ENCODE measurements around the gene CLCN2. TPM values are rescaled to one million over a fixed set of nuclear protein-coding genes. Genes with fewer than 3 reads are reported as not detected.

Gene CLCN2
- total RNA-seq, 1 donor from 2014 or later, result 1.9 TPM

DNA sequence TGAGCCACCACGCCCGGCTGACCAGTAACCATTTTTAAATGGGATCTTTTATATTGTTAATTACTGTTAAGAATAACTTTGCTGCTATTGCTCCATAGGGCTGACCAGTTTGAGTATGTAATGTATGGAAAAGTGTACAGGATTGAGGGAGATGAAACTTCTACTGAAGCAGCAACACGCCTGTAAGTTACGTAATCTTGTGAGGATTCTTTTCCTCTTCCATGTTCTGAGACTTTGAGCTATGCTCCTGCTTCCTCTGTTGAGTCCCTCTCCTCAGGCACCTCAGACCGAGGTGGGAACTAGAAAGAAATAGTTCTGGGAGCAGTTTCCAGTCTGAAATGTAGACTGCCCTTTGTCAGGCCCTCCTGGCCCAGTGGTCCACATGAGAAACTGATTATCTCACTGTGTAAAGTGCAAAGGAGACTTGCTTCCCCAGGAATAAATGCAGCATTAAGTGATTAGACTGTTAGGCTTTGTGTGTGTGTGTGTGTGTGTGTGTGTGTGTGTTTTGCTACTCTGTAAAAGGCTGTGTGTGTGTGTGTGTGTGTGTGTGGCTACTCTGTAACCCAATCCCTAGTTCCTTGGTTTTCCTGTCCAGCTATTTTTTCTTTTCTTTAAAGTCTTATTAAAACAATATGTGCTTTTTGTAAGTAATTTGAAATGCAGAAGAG is 5.3 kb upstream of the CLCN2 start:
- ATAC-seq (ENCODE audit: poor library complexity) (no peak), DNase-seq (no peak)
- intact Hi-C loops (cut with DNase I), result no loop called here

DNA sequence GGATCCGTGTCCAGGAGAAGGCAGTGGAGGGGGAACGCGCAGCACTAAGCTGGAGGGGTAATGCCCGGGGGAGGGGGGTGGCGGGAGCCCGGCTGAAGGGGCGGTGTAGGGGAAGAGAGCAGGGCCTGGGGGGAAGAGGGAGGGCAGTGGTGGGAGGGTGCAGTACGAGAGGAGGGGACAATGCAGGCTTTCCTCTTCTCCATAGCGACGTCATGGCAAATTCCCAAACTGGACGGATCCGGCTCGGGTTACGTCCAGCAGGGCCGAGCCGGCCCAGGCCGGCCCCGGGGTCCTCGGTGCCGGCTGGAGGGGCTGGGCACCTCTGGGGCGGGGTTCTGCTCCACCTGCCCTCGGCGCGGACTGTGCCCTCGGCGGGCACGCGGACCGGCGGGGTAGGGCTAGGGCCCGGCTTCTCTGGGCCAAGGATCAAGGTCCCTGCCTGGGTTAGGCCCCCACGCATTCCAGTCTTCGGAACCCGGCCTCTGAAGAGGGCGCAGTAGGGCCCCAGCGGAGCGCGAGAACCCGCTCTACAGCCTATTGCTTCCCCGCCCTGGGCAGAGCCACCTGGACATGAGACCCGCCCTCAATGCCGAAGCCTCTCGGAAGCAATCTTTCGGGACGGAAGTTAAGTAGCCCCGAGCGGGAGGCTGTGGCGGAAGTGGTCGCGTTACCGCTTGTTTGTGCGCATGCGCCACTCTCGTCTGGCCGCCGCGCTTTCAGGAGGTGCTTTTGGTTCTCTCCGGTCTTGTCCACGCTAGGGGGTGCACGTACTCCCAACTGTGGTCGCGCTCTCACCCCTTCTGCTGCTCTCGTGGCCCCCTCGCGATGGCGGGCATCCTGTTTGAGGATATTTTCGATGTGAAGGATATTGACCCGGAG is 1.5 kb upstream of the CLCN2 start:
- peak; percentile 86 for ATAC-seq (ENCODE audit: poor library complexity)
- intact Hi-C loops (cut with DNase I), result loop anchor here (5.0 kb wide), 1 partner anchor 176 kb away; the partner anchor contains the start of gene ABCF3

DNA sequence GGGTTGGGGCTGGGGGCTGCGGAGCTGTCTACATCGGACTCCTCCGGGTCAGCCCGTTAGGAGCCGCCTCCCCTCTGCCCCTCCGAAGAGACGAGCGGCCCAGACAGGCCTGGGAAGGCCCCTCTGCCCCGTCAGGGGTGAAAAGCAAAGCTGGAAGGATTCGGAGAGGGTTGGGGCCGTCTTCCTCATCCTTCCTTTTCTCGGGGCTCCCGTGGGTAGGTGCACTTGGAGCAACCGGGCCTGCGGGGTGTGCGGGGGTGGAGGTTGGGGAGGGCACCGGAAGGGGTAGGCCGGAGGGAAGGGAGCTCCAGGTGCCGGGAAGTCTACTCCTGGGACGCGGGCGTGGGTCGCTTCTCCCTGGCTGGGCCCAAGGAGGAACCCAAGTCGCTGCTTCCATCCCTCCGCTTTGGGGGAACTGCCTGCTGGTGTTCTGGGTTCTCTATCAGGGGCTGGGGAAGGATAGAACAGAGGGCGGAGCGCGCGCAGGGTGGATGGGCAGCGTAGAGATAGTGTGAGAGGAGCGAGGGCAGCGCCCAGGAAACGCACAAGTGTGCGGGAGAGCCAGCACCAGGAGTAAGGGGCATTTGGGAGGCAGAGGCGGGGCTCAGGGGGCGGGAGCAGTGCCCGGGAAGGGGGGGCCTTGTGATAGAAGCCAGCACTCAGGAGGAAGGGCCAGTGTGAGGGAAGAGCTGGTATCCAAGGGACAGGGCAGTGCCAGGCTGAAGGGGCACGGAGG is 695 bp upstream of the CLCN2 start:
- peak; percentile 81 for DNase-seq
- peak; percentile 51 for ATAC-seq (ENCODE audit: poor library complexity)
- intact Hi-C loops (cut with DNase I), result loop anchor here (5.0 kb wide), 1 partner anchor 175 kb away; the partner anchor contains the start of gene ABCF3

More for the DNA sequence above, 1.5 kb upstream of the CLCN2 start:
- DNase-seq, result peak; percentile 97

DNA sequence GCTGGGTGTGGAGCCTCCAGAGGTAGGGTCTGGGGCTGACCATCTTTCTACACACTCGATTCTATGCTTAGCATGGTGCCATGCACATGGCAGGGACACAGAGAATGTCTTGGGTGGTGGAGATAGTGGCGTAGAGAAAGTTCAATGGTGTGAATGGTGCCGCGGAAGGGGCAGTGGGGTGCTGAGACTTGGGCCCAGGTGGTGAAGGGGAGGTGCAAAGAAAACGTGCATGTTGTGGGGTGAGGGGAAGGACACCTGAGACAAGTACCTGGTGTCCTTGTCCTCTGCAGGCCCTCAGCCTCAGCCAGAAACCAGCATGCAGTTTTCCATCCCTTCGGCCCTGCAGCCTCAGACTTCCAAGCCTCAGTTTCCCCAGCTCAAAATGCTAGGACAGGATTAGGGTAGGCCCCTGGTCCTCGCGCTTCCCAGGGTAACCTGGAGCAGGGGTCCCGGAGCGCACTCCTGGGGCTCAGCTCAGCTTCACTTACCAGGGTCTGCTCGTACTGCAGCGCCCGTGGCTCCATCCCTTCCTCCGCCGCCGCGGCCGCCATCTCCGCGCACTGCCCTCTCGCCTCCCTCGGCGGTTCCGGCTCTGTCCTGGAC is 375 bp downstream of the CLCN2 start:
- ATAC-seq (ENCODE audit: poor library complexity), result no peak
- DNase-seq, result no peak
- intact Hi-C loops (cut with DNase I), result loop anchor here (5.0 kb wide), 1 partner anchor 174 kb away; the partner anchor contains the start of gene ABCF3

DNA sequence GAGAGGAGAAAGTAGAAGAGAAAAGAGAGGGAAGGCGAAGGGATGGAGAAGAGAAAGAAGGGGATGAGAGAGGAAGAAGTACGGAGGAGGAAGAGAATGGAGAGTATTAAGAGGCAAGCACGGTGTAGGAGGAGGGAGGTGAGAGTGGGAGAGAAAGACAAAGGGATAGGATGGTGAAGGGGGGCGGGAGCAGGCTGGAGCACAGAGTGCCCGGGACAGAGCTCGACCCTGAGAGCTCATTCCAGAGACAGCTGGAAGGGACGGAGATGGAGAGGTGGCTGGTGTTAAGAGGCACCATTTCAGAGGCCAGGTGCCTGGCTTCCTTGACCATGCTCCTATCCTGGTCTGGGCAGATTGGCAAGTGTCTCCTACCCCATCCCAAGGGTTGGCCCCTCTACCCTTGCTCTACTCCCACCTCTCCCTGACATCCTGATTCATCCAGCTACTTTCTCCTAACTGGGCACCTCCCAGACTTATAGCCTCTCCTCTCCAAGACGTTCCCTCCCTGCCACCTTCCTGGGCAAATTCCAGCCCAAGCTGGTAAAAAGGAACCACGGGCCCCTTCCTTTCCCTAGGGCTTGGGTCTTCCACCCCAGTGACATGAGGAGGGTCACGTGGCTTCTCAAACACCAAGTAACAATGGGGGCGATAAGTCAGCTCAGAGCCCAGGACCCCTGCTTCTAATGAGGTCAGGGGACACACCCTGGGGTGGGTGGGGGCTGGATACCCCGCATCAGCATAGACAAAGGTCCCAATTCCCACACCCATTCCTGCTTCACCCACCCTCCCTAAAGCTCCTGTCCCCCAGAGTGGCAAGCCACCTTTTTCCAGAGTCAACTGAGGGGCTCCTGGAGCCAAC is 1.1 kb downstream of the CLCN2 start:
- intact Hi-C loops (cut with DNase I), result loop anchor here (5.0 kb wide), 1 partner anchor 173 kb away; the partner anchor contains the start of gene ABCF3
- DNase-seq, result no peak
- ATAC-seq (ENCODE audit: poor library complexity), result no peak

DNA sequence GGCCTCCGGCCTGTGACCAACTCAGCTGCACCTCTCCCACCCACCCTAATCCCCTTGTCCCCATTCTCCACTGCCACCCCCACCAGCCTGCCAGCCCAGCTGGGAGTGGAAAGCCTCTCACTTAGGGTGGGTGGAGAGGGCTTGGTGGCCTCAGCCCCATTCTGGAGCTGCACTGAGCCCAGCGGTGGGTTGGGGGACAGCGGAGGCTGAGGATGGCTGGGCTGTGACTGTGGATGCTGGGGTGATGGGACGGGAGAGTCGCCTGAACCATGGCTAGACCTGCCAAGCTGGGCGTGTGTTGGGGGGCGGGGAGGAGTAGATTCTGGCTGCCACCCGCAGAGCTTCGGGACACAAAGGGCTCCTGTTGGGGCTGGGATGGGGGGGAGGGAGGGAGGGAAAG is 1.8 kb downstream of the CLCN2 start:
- DNase-seq, result no peak
- intact Hi-C loops (cut with DNase I), result loop anchor here (5.0 kb wide), 1 partner anchor 172 kb away; the partner anchor contains the start of gene ABCF3
- ATAC-seq (ENCODE audit: poor library complexity), result no peak

DNA sequence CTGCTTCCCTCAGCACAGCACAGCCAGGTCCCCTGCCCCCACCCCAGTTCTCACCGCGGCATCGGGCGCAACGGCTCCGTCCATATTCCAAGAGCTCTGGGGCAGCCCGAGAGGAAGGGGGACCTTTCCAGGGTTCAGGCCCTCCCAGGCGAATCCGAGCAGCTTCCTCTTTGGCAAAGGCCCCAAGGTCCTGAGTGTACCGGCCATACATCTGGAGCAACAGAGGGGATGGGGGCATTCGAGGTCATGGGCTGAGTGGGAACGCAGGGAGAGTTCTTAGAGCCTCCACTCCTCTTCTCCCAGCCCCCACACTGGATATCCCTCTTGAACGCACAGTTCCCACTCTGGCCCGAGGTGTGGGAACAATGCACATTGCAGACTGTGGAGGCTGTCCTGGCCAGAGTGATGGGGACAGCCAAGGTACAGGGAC is 2.5 kb downstream of the CLCN2 start:
- DNase-seq (no peak), ATAC-seq (ENCODE audit: poor library complexity) (no peak)
- intact Hi-C loops (cut with DNase I), result no loop called here

DNA sequence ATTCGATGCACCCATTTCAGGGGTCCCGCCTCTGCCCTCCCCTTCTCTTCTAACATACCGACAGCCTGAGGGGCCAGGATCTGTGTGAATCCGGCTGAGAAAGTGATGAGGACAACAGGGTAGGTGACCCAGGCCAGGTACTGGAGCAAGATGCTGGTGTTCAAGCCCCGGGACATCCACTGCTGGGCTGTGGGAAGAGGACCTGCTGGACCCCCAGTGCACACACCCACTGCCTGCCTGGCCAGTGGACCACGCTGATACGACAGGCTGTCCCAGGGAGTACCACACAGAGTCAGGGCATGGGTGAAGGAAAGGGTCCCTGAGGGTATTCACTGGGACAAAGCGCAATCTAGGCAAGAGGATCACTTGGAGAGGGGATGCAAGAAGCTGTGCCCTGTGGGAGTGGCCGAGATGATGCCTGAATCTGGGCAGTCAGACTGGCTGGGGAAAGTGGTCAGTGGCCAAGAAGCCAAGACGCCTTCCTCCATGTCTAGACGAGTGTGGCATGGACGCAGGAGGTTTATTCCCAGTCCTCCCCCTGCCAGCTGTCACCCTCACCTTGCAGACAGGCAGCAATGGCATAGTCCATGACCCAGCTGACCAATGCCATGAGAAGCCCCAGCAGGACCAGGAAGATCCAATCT is 3.2 kb downstream of the CLCN2 start:
- no peak for DNase-seq
- intact Hi-C loops (cut with DNase I), result no loop called here
- ATAC-seq (ENCODE audit: poor library complexity), result no peak

DNA sequence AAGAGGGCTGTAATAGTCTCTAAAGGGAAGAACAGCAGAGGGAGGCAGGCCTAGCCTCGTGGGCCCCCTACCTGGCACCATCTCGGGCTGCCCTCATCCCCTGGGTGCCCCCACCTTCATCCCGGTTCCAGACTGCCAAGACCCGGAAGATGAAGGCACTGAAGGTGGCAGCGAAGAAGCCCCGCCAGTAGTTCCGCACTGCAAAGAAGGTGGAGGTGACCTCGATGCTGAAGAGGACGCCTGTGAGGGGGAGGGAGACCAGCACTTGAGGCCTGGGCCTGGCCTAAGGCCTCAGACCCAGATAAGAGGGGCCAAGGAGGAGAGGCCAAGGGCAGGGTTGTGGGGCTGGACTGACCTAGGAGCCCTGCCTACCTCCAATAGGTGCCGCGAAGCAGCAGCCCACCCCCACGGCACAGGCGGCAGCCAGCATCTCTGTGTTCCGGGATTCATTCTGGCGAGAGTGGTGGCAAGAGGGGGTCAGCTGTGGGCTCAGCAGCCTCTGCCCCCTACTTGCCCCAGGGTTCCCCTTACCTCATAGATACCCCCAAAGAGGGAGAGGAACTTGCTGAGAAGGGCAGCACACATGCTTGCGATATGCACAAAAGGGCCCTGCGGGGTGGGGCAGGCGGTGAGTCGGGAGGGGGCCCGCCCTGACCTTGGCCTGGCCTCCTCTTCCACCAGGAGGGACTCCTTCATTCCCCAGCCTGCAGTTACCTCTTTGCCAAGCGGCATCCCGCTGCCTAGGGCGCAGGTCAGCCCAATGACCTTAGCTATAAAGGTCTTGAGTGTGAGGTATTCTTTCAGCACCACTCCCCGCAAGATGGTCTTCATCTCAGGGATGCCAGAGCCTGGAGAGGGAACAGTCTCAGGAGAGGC is 3.9 kb downstream of the CLCN2 start:
- no peak for DNase-seq
- intact Hi-C loops (cut with DNase I), result no loop called here

DNA sequence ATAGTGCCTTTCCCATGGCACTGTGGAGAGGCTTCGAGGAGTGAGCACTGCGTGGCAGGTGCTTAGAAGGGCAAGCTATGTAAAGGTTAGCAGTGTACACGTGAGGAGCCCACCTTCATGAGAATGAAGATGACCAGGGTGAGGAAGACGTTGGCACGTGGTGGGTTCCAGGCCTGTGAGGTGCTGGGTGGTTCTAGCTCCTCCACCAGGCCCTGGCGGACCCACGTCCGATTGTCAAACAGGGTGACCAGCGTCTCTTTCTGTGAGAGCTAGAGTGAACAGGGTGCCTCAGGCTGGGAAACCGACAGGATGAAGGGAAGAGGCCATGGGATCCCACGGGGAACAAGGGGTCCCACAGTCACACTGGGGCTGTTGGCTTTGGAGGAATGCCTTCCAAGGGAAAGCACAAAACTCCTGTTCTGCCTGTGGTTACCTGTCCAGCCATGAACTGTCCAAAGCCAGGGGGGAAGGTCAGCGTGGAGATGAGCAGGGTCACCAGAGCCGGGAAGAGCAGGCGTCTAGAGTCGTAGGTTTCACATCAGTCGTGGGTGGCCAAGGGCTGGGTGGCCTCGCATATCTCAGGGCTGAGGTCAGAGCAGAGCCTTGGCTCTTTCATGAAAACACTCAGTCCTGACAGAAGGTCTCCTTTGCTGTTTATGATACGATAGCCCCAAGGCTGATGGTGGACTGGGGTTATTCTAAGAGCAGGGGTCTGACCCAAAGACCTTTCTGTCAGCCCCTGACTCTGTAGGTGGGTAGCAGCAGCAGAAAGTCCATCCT is 6.0 kb downstream of the CLCN2 start:
- intact Hi-C loops (cut with DNase I), result no loop called here
- ATAC-seq (ENCODE audit: poor library complexity) (no peak), DNase-seq (no peak)

More for the DNA sequence above, 3.9 kb downstream of the CLCN2 start:
- ATAC-seq (ENCODE audit: poor library complexity), result no peak

DNA sequence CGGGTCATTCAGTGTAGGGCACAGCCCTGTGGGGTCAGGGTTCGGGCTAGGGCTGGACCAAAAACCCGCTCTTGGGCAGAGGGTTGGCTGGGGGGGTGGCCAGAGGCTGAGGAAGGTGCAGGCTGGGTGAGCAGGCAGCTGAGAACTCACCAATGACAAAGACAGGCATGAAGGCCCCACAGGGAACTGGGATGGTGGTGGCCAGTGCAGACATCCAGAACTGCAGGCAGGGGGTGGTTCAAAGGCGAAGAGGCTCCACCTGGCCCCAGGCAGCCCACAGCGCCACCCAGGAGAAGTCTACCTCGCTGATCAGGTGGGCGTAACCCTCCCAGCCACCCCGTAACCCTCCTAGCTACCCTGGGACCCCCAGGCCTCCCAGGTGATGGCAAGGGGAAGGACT is 6.7 kb downstream of the CLCN2 start:
- no peak for ATAC-seq (ENCODE audit: poor library complexity)
- intact Hi-C loops (cut with DNase I), result no loop called here
- DNase-seq, result no peak

DNA sequence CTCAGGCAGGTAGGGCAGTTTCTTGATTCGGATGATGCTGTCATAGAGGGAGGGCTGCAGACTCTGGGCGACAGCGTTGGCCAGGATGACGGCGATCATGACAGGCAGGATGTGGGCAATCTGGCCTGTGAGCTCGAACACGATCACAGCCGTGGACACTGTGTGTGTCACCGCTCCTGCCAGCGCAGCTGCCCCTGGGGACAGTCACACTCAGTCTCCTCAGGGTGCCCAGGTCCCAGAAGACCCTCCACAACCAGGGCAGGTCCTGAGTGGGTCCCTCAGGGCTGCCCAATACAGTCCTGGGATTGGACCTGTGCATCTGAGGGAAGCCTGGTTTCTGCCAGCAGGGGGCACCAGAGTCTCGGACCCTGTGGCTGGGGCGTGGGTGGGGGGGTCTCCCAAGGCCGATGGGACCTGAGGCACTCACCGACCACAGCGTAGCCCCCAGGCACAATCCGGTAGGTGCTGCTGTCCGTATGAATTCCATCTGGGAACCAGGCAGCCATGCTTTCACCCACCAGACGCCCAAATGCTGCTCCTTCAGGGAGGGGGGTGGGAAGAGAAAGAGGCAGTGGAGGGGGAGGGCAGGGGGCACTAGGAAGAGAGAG is 7.2 kb downstream of the CLCN2 start:
- peak; percentile 77 for DNase-seq
- intact Hi-C loops (cut with DNase I), result no loop called here
- ATAC-seq (ENCODE audit: poor library complexity), result peak; percentile 38

DNA sequence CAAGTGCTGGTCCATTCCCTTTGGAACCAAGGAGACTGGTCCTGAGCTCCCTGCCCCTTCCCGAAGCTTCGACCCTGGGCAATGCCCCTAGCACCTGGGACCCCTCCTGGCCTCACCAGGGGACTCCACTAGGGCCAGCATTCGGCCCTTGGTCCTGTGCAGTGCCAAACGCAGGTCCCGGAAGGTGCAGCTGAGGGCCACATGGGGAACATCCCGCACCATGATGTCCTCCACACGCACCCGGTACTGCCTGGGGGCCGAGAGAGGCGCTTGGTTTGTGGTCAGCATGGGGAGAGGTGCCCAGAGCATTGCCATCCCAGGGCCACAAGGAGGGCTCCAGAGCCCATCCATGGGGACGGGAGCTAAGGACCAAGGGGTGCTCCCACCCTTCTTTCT is 7.9 kb downstream of the CLCN2 start:
- no peak for DNase-seq
- intact Hi-C loops (cut with DNase I), result no loop called here

DNA sequence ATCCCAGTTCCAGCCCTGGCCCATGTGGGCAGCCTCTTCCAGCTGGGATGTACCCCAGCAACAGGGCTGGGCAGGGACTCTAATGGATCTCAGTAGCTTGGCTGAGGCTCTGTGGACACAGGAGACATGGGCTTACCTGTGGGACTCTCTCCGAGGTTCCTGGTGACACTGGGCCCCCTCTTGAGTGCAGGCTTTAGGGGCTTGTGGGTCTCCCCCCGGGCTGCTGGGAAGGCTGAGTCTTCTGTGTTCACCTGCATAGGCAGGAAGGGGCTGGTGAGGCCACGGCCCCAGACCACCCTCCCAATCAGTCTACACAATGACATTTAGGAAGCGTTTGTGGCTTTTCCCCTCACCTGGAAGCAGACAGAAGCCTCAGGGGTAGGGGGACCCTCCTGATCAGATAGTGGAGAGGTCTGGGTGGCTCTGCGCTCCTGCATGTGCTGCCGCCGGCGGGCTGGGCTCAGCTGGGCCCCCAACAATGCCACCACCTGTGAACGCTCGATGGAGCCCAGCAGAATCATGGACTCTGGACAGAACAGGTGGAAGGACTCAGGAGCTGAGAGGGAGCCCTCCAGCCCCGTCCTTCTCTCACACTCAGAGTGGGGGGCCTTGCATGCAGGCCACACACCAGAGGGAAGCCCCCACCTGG is 8.4 kb downstream of the CLCN2 start:
- intact Hi-C loops (cut with DNase I), result no loop called here
- ATAC-seq (ENCODE audit: poor library complexity), result no peak
- DNase-seq, result no peak

More for the DNA sequence above, 7.9 kb downstream of the CLCN2 start:
- no peak for ATAC-seq (ENCODE audit: poor library complexity)
